T-cell (primary cell): ENCODE data around the gene MYF5. TPM values are rescaled to one million over a fixed set of nuclear protein-coding genes. Genes with fewer than 3 reads are reported as not detected.
"Not testable (repeated sequence)": the region's sequence is repeated elsewhere in the genome, so short reads cannot be mapped to it uniquely, and the experiment has no call there.

ENCODE experiments used
- ATAC-seq, 4 experiments: fragments of 200-7000 bp in 3 of 4; fragments of 150-1000 bp in 1 of 4; cut with Tn5 transposase; replicated peaks in 1 of 4; 1 replicate in 3 of 4; 2 replicates in 1 of 4; pipeline ENCODE4 v1.10.0; 2021; ENCODE audit warnings: moderate library complexity in 3 of 4, mild to moderate bottlenecking in 2 of 4, moderate number of reproducible peaks in 1 of 4
- CTCF ChIA-PET, 2 donors: fragments of 300-600 bp; sonication (Branson Sonifier 250); formaldehyde crosslinking; loops; one replicate each; lab custom pipeline; 2022; ENCODE audit warnings: antibody characterized with exemption in 2 of 2; lab: Charles Lee
- POLR2A ChIA-PET, 2 donors: fragments of 300-600 bp; sonication (Branson Sonifier 250); formaldehyde crosslinking; loops; one replicate each; lab custom pipeline; 2022; ENCODE audit warnings: antibody characterized with exemption in 2 of 2; lab: Charles Lee
- DNase-seq, 35 experiments: peaks; one replicate each; pipeline versions ENCODE4 v3.0.0 to v3.0.0-alpha.2; 2013 to 2023
- H3K27ac ChIP-seq: one replicate; pipeline ENCODE4 v1.5.1; 2013; ENCODE audit warnings: low read length
- H3K27me3 ChIP-seq, 2 experiments: replicated peaks in 1 of 2; 1 replicate in 1 of 2; 2 replicates in 1 of 2; pipeline versions ENCODE4 v1.6.1 to v1.7.0; 2013; ENCODE audit warnings: low read length in 1 of 2, mixed read lengths in 1 of 2; ENCODE audit not compliant: control insufficient read depth in 2 of 2, insufficient read depth in 2 of 2; ENCODE audit errors: extremely low read depth in 1 of 2
- H3K36me3 ChIP-seq, 2 donors: 1 replicate in 1 of 2; 2 replicates in 1 of 2; pipeline versions ENCODE4 v1.6.1 to v1.7.0; 2013; ENCODE audit warnings: low read length in 1 of 2; ENCODE audit not compliant: control insufficient read depth in 2 of 2, insufficient read depth in 1 of 2; ENCODE audit errors: extremely low read depth in 1 of 2
- H3K4me1 ChIP-seq, 2 experiments: 1 replicate in 1 of 2; 2 replicates in 1 of 2; pipeline versions ENCODE4 v1.6.1 to v1.7.0; 2013; ENCODE audit warnings: low read length in 2 of 2, mixed read lengths in 1 of 2; ENCODE audit not compliant: insufficient read depth in 2 of 2, control insufficient read depth in 1 of 2; ENCODE audit errors: extremely low read depth in 1 of 2
- H3K4me3 ChIP-seq, 2 donors: 1 replicate in 1 of 2; 2 replicates in 1 of 2; pipeline versions ENCODE4 v1.5.1 to v1.7.0; 2013; ENCODE audit warnings: mild to moderate bottlenecking in 2 of 2, low read length in 1 of 2, moderate library complexity in 1 of 2; ENCODE audit not compliant: control insufficient read depth in 1 of 2; ENCODE audit errors: extremely low read depth in 1 of 2
- H3K9me3 ChIP-seq: 2 replicates; pipeline ENCODE4 v1.7.0; 2013
- H3K27ac Mint-ChIP-seq, 2 donors: one replicate each; pipeline ENCODE4 v1.8.0; 2020 to 2021; ENCODE audit warnings: mild to moderate bottlenecking in 2 of 2, mixed read lengths in 2 of 2
- H3K27me3 Mint-ChIP-seq, 2 donors: one replicate each; pipeline ENCODE4 v1.8.0; 2021 to 2022; ENCODE audit warnings: mixed read lengths in 2 of 2
- H3K36me3 Mint-ChIP-seq: one replicate; pipeline ENCODE4 v1.8.0; 2021; ENCODE audit warnings: mixed read lengths
- H3K4me1 Mint-ChIP-seq, 3 donors: one replicate each; pipeline ENCODE4 v1.8.0; 2020 to 2022; ENCODE audit warnings: mixed read lengths in 3 of 3, mild to moderate bottlenecking in 1 of 3
- H3K4me3 Mint-ChIP-seq, 3 donors: one replicate each; pipeline ENCODE4 v1.8.0; 2020 to 2022; ENCODE audit warnings: mild to moderate bottlenecking in 3 of 3, mixed read lengths in 3 of 3, moderate library complexity in 3 of 3
- H3K9me3 Mint-ChIP-seq, 3 donors: one replicate each; pipeline ENCODE4 v1.8.0; 2020 to 2022; ENCODE audit warnings: mixed read lengths in 3 of 3
- WGBS: methylation state at CpG from one replicate; pipeline ENCODE4 v1.1.5; 2013; ENCODE audit warnings: missing lambda C conversion rate; ENCODE audit not compliant: insufficient coverage; 5-methylcytosine and 5-hydroxymethylcytosine counted together
- total RNA-seq, 35 experiments: library from RNA in 6 of 35; stranded (reverse) in 6 of 35; fragments of 120-200 nt in 1 of 35; gene quantifications; one replicate each; pipeline versions ENCODE4 v1.2.1 to v1.2.4 and lab custom pipeline; 2013 to 2026

Gene MYF5
- total RNA-seq (not detected), total RNA-seq (lab: John Stamatoyannopoulos, UW) (0 to 0.11 (median 0) reads per million in 29 experiments)
- not detected for total RNA-seq (2013)

DNA sequence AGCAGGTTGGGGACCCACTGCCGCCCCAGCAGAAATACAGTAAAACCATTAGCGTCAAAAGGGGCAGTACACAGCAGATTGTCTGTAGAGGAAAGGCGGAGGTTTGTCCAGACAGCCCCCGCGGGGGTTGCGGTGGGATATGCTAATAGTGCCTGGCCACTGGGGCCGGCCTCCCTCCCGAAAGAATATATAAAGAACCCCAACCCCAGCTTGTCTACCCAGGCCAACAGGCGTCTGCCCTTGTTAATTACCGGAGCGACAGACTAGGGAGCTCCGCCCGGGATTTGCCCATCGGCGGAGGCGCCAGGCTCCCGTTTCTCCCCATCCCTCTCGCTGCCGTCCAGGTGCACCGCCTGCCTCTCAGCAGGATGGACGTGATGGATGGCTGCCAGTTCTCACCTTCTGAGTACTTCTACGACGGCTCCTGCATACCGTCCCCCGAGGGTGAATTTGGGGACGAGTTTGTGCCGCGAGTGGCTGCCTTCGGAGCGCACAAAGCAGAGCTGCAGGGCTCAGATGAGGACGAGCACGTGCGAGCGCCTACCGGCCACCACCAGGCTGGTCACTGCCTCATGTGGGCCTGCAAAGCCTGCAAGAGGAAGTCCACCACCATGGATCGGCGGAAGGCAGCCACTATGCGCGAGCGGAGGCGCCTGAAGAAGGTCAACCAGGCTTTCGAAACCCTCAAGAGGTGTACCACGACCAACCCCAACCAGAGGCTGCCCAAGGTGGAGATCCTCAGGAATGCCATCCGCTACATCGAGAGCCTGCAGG is at the start of gene MYF5:
Gene MYF5 (plus strand): TSS at position 217 of the 774 bp plus-strand sequence. CDS start 152 bp downstream, at position 369.
- no peaks in the 10 kb centered on the region for H3K4me1 ChIP-seq
- no peaks in the 10 kb centered on the region for H3K9me3 ChIP-seq
- H3K9me3 Mint-ChIP-seq = no peaks in the 10 kb centered on the region
- ChIA-PET CTCF (no interaction called here), POLR2A (no interaction called here)
- peaks cover 0 to 4% (median 0%) of the 10 kb centered on the region in 3 donors for H3K4me1 Mint-ChIP-seq
- peaks cover 21 to 31% of the 10 kb centered on the region in 2 donors for H3K27me3 Mint-ChIP-seq
- H3K4me3 ChIP-seq = no peak within 1 kb of the TSS
- H3K36me3 ChIP-seq = no peaks in the 10 kb centered on the region
- H3K27me3 ChIP-seq = peaks cover 17 to 20% of the 10 kb centered on the region in 2 experiments
- H3K27ac Mint-ChIP-seq = no peak within 1 kb of the TSS
- 20% methylated on average over 31 of the region's 45 CpGs for WGBS
- H3K36me3 Mint-ChIP-seq = no peaks in the 10 kb centered on the region
- no peak within 1 kb of the TSS for H3K4me3 Mint-ChIP-seq
- H3K27ac ChIP-seq = no peak within 1 kb of the TSS
- no peak for ATAC-seq
- no peak for DNase-seq

DNA sequence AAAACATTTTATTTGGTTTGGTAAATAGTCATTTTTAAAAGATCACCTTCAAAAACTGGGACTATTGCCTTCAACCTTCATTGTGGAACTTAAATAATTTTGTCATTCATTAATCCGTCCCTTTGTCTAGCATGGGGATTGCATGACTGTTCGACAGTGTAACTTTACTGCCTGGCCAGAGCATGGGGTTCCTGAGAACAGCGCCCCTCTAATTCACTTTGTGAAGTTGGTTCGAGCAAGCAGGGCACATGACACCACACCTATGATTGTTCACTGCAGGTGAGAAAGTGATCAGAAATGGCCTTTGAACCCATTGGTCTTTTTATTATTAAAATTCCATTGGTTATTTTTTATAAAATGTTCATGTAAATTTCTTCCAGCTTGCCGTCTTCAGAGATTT is 46.5 kb upstream of the MYF5 start:
- Histone ChIP-seq H3K27me3 (no peaks in the 10 kb centered on the region), H3K27ac (no peak overlapping the region), H3K4me1 (no peaks in the 10 kb centered on the region), H3K4me3 (no peak overlapping the region), H3K36me3 (no peaks in the 10 kb centered on the region), H3K9me3 (no peaks in the 10 kb centered on the region)
- ATAC-seq = no peak
- WGBS = no CpG with 5 or more reads among the region's 5 CpGs
- H3K4me3 Mint-ChIP-seq = no peak overlapping the region
- no peaks in the 10 kb centered on the region for H3K36me3 Mint-ChIP-seq
- DNase-seq = no peak
- POLR2A ChIA-PET = no interaction called here
- CTCF ChIA-PET = no interaction called here
- H3K27ac Mint-ChIP-seq = no peak overlapping the region
- H3K4me1 Mint-ChIP-seq = no peaks in the 10 kb centered on the region
- no peaks in the 10 kb centered on the region for H3K27me3 Mint-ChIP-seq
- peaks cover 5 to 27% (median 10%) of the 10 kb centered on the region in 3 donors for H3K9me3 Mint-ChIP-seq

DNA sequence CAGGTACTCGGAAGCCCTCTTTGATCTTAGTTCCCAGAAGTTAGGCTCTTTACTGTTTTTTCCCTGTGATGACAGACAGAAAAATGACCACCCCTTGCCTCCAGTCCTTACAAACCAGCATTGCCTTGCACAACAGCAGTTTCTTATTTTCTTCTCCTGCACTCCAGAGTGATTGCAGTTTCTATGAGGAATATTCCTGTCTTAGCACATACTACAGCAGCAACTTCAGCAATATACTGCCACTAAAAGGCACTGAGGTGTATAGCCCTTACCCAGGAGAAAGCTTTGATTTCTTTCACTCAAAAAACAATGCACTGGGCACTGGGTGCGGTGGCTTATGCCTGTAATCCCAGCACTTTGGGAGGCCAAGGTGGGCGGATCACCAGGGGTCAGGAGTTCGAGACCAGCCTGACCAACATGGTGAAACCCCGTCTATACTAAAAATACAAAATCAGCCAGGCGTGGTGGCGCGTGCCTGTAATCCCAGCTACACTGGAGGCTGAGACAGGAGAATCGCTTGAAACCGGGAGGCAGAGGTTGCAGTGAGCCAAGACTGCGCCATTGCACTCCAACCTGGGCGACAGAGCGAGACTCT is 40.6 kb upstream of the MYF5 start:
- H3K27ac Mint-ChIP-seq, ATAC-seq, H3K4me1 Mint-ChIP-seq, DNase-seq, H3K4me3 ChIP-seq, H3K36me3 Mint-ChIP-seq, H3K27ac ChIP-seq, H3K4me3 Mint-ChIP-seq, H3K9me3 ChIP-seq, H3K27me3 ChIP-seq, H3K4me1 ChIP-seq, H3K27me3 Mint-ChIP-seq, H3K36me3 ChIP-seq, CTCF ChIA-PET: not testable (repeated sequence)
- WGBS = 92% methylated on average over 10 of the region's 13 CpGs
- POLR2A ChIA-PET = interaction anchor here in 1 of 2 donors (0.6 kb wide), 1 partner anchor 149 kb away, joined by 3 read pairs; no protein-coding TSS in a partner anchor
- H3K9me3 Mint-ChIP-seq = peaks cover 2 to 15% (median 5%) of the 10 kb centered on the region in 3 donors

DNA sequence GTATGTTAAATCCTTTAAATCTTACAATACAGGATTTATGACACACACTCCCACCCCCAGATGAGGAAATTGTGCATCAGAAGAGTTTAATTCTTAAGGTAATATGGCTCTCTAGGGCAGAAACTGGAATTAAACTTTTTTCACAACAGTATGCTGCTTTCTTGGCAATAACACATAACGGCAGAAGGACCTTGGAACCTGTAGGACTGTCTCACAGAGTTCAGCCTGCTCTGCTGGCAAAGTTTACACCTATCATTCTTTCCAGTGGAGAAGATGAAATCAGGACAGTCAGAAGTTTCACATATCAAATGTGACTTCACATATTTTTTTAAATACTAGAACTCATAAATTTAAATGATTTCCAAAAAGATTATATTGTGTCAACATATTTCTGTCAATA is 39.9 kb upstream of the MYF5 start:
- Histone ChIP-seq H3K27ac (no peak overlapping the region), H3K27me3 (no peaks in the 10 kb centered on the region), H3K4me3 (no peak overlapping the region), H3K4me1 (no peaks in the 10 kb centered on the region), H3K36me3 (no peaks in the 10 kb centered on the region), H3K9me3 (no peaks in the 10 kb centered on the region)
- Mint-ChIP-seq H3K36me3 (no peaks in the 10 kb centered on the region), H3K4me3 (no peak overlapping the region), H3K27me3 (no peaks in the 10 kb centered on the region), H3K4me1 (no peaks in the 10 kb centered on the region), H3K27ac (no peak overlapping the region), H3K9me3 (peaks cover 2 to 12% (median 2%) of the 10 kb centered on the region in 3 donors)
- CTCF ChIA-PET = no interaction called here
- POLR2A ChIA-PET = no interaction called here
- no CpG with 5 or more reads among the region's 1 CpG for WGBS
- ATAC-seq (no peak), DNase-seq (no peak)

DNA sequence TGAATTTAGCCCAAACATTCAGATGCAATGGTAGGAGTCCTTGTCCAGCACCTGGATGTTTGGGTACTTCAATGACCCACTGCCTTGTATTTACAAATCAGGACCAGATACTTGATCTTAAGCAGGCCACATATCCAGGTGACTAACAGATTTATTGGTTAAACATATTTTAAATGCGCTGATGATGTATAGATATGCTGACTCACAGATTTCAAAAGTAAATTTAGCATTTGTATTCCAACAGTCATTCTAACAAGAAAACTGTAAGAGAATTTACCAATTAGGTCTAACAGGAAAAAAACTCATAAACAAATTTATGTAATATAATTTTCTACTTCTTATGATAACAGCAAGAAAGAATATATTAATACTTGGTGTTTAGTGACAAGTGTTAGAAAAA is 38.7 kb upstream of the MYF5 start:
- no peaks in the 10 kb centered on the region for H3K36me3 Mint-ChIP-seq
- DNase-seq (no peak), ATAC-seq (no peak)
- no peaks in the 10 kb centered on the region for H3K4me1 Mint-ChIP-seq
- H3K9me3 ChIP-seq = no peaks in the 10 kb centered on the region
- WGBS = no CpG with 5 or more reads among the region's 1 CpG
- H3K4me3 ChIP-seq = no peak overlapping the region
- no peak overlapping the region for H3K27ac ChIP-seq
- no peaks in the 10 kb centered on the region for H3K27me3 ChIP-seq
- no peak overlapping the region for H3K4me3 Mint-ChIP-seq
- ChIA-PET CTCF (no interaction called here), POLR2A (no interaction called here)
- H3K36me3 ChIP-seq = no peaks in the 10 kb centered on the region
- peaks cover 0 to 7% (median 2%) of the 10 kb centered on the region in 3 donors for H3K9me3 Mint-ChIP-seq
- no peaks in the 10 kb centered on the region for H3K27me3 Mint-ChIP-seq
- no peaks in the 10 kb centered on the region for H3K4me1 ChIP-seq
- H3K27ac Mint-ChIP-seq = no peak overlapping the region

DNA sequence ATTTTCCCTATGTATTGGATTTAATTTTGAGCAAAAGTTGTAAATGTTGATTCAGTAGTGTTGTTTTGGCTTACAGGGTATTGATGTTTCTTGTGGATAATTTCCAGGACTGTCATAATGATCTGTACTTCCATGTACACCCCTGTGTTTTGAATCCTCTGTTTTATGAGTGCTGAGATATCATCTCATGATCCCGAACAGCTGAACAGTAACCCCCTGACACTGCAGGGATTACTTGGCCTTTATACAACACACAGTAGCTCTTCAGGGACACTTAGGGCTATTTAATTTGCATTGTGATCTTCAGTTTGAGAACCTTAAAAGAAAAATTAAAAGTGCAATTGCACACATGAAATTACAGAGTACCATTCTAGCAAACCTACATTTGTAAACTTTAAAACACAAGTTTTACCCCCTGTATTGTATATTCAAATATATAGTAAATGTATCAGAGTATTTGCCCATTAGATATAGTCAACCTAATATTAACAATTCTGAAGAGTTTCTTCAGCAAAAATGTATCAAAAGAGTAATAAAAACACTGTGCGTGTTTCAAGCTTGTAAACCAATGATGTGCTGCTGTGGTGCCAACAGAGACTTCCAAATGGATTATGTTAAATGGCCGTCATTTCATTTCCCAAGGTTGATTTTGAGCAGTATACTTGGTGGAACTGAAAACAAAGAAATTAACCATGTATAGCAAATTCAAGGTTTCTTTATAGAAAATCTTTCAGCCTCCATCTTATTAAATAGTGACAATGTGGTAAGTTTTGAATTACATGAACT is 37.2 kb upstream of the MYF5 start:
- ChIA-PET CTCF (no interaction called here), POLR2A (no interaction called here)
- Histone ChIP-seq H3K27me3 (no peaks in the 10 kb centered on the region), H3K4me1 (no peaks in the 10 kb centered on the region), H3K36me3 (no peaks in the 10 kb centered on the region), H3K27ac (no peak overlapping the region), H3K4me3 (no peak overlapping the region), H3K9me3 (no peaks in the 10 kb centered on the region)
- ATAC-seq (no peak), DNase-seq (no peak)
- H3K4me3 Mint-ChIP-seq = no peak overlapping the region
- H3K4me1 Mint-ChIP-seq = no peaks in the 10 kb centered on the region
- no peak overlapping the region for H3K27ac Mint-ChIP-seq
- no peaks in the 10 kb centered on the region for H3K36me3 Mint-ChIP-seq
- WGBS = no CpG with 5 or more reads among the region's 3 CpGs
- no peaks in the 10 kb centered on the region for H3K27me3 Mint-ChIP-seq
- peaks cover 0 to 5% (median 2%) of the 10 kb centered on the region in 3 donors for H3K9me3 Mint-ChIP-seq
